Activated naive CD8-positive, alpha-beta T cell (primary cell): ENCODE results near the gene TGM6.

Experiments
- H3K27ac Mint-ChIP-seq: one replicate; pipeline ENCODE4 v1.8.0; 2021; ENCODE audit warnings: mixed read lengths
- H3K27me3 Mint-ChIP-seq: one replicate; pipeline ENCODE4 v1.8.0; 2021; ENCODE audit warnings: mixed read lengths
- H3K36me3 Mint-ChIP-seq: one replicate; pipeline ENCODE4 v1.8.0; 2021; ENCODE audit warnings: mixed read lengths
- H3K4me1 Mint-ChIP-seq: one replicate; pipeline ENCODE4 v1.8.0; 2021; ENCODE audit warnings: low read depth, mixed read lengths
- H3K4me3 Mint-ChIP-seq: one replicate; pipeline ENCODE4 v1.8.0; 2021; ENCODE audit warnings: mild to moderate bottlenecking, mixed read lengths
- H3K9me3 Mint-ChIP-seq: one replicate; pipeline ENCODE4 v1.8.0; 2021; ENCODE audit warnings: low read depth, mixed read lengths

Gene TGM6

DNA sequence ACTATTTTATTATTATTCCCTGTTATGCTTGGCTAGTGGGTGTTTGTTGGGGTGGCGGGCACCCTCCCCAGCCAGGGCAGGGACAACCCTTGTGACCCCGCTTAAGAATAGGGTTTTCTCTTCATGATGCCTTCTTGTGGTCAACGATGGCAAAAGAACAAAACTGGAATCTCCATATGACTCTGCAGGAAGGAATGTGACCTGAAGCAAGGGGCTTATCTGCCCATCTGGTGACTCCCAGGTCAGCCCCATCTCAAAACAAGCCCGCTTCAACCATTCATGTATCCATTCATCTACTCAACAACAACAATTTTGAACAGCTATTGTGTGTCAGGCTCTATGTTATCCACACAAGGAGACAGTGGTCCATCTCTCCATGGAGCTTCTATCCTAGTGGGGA is 30.9 kb upstream of the TGM6 start:
- Mint-ChIP-seq H3K27ac (no peak overlapping the region), H3K27me3 (peaks cover 11% of the 10 kb centered on the region), H3K9me3 (no peaks in the 10 kb centered on the region), H3K36me3 (no peaks in the 10 kb centered on the region), H3K4me1 (peaks cover 3% of the 10 kb centered on the region), H3K4me3 (no peak overlapping the region)

GRCh38 chr20:2350606-2351005 is 30.1 kb upstream of the TGM6 start:
- H3K4me1 Mint-ChIP-seq, result peaks cover 3% of the 10 kb centered on the region
- no peak overlapping the region for H3K4me3 Mint-ChIP-seq
- H3K27ac Mint-ChIP-seq, result no peak overlapping the region
- no peaks in the 10 kb centered on the region for H3K36me3 Mint-ChIP-seq
- peaks cover 11% of the 10 kb centered on the region for H3K27me3 Mint-ChIP-seq
- H3K9me3 Mint-ChIP-seq, result no peaks in the 10 kb centered on the region

DNA sequence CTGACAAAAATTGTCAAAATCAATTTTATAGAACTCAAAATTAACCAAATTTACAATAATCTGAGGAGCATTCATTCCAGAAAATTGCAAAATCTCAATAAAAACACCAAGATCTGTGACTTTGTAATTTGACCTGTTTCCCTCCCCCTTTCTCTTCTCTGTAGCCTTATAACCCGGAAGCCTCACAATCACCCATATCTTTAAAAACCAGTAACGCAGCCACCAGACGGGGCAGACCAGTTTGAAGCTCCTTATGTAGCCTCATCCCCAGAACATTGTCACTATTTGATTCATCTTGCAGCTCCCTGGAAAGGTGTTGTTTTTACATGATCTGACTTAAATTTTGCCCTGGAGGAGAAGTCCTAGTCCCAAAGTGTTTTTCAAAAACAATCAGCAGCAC is 27.5 kb upstream of the TGM6 start:
- Mint-ChIP-seq H3K27ac (no peak overlapping the region), H3K27me3 (peaks cover 7% of the 10 kb centered on the region), H3K4me1 (peaks cover 3% of the 10 kb centered on the region), H3K36me3 (no peaks in the 10 kb centered on the region), H3K9me3 (no peaks in the 10 kb centered on the region), H3K4me3 (no peak overlapping the region)

DNA sequence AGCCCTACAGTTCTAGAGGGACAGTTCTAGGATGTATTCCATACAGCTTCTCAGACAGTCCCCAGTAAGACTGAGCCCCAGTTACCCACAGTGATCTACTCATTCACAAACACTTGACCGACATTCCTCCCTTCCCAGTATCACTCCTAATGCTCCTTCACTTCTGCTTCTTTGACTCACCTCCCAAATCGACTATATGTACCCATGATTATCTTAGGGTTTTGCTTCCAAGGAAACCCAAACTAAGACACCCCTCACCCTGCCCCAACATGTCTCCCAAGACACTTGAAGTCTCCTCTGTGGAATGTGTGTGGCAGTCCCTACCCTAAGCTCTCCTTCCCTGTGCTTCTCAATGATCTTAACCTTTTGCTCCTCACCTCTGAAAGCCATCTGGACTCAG is 23.6 kb upstream of the TGM6 start:
- Mint-ChIP-seq H3K36me3 (no peaks in the 10 kb centered on the region), H3K4me3 (no peak overlapping the region), H3K27ac (no peak overlapping the region), H3K27me3 (peaks cover 9% of the 10 kb centered on the region), H3K9me3 (peaks cover 12% of the 10 kb centered on the region), H3K4me1 (no peaks in the 10 kb centered on the region)

DNA sequence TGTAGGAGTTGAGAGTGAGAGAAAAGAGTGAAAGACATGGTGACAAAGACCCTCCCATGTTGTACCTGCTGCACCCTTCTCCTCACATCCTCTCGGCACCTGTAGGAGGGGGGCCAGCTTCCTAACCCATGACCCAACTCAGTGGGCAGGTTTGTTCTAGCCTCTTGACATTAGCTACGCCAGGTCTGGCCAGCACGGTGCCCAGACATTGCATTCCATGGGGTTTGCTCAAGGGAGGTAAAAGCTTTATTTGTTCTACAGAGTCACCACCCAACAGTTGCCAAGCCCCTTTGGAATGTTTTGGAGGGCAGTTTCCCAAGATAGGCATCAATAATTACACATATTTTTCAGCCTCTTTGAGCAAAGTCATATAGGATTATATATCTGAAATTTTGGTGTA is 22.7 kb upstream of the TGM6 start:
- peaks cover 12% of the 10 kb centered on the region for H3K9me3 Mint-ChIP-seq
- no peaks in the 10 kb centered on the region for H3K4me1 Mint-ChIP-seq
- H3K4me3 Mint-ChIP-seq, result no peak overlapping the region
- H3K27ac Mint-ChIP-seq, result no peak overlapping the region
- H3K36me3 Mint-ChIP-seq, result no peaks in the 10 kb centered on the region
- H3K27me3 Mint-ChIP-seq, result peaks cover 8% of the 10 kb centered on the region

DNA sequence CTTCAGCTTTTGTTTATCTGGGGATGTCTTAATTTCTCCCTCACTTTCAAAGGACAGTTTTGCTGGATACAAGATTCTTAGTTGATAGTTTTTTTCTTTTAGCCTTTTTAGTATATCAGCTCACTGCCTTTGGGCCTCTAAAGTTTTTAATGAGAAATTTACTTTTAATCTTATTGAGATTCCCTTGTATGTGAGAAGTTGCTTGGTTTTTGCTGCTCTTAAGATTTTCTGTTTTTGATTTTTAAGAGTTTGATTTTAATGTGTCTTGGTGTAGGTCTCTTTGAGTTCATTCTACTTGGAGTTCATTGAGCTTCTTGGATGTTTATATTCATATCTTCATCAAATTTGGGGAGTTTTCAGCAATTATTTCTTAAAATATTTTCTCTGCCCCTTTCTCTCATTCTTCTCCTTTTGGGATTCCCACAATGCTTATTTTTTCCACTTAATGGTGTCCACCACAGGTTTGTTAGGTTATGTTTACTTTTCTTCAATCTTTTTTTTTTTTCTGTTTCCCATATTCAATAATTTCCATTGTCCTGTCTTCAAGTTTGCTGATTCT is 19.6 kb upstream of the TGM6 start:
- Mint-ChIP-seq H3K9me3 (peaks cover 12% of the 10 kb centered on the region), H3K27me3 (peaks cover 3% of the 10 kb centered on the region)

DNA sequence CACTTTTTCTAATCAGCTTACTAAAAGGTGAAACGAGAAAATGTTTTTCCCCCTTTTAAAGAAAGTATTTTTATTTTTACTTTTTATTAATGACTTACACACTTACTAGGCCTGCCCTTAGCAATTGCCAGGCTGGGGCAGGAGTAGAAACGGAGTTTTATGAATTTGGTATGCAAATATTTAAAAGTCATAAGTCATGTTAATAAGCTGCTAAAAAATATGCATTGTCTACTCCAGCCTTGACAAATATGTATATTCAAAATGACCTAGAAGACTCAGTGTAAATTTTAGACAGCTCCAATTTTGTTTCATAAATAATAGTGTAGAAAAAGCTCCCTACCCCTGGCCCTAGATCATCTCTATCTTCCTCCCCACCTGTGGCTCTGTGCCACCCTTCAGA is 17.5 kb upstream of the TGM6 start:
- Mint-ChIP-seq H3K27me3 (peaks cover 9% of the 10 kb centered on the region), H3K4me1 (no peaks in the 10 kb centered on the region), H3K4me3 (no peak overlapping the region), H3K9me3 (peaks cover 12% of the 10 kb centered on the region), H3K36me3 (no peaks in the 10 kb centered on the region), H3K27ac (no peak overlapping the region)

More for the DNA sequence above, 19.6 kb upstream of the TGM6 start:
- Mint-ChIP-seq H3K27ac (no peak overlapping the region), H3K4me1 (no peaks in the 10 kb centered on the region), H3K36me3 (no peaks in the 10 kb centered on the region), H3K4me3 (no peak overlapping the region)

GRCh38 chr20:2363587-2363986 is 17.1 kb upstream of the TGM6 start:
- H3K27ac Mint-ChIP-seq, result no peak overlapping the region
- peaks cover 9% of the 10 kb centered on the region for H3K27me3 Mint-ChIP-seq
- H3K9me3 Mint-ChIP-seq, result peaks cover 12% of the 10 kb centered on the region
- H3K4me3 Mint-ChIP-seq, result no peak overlapping the region
- H3K36me3 Mint-ChIP-seq, result no peaks in the 10 kb centered on the region
- no peaks in the 10 kb centered on the region for H3K4me1 Mint-ChIP-seq

- peaks cover 12% of the 10 kb centered on the region for H3K9me3 Mint-ChIP-seq
- no peaks in the 10 kb centered on the region for H3K4me1 Mint-ChIP-seq
- no peak overlapping the region for H3K4me3 Mint-ChIP-seq
- peaks cover 9% of the 10 kb centered on the region for H3K27me3 Mint-ChIP-seq
- H3K27ac Mint-ChIP-seq, result no peak overlapping the region
- H3K36me3 Mint-ChIP-seq, result no peaks in the 10 kb centered on the region
Observed at GRCh38 chr20:2364044-2364443, 16.7 kb upstream of the TGM6 start.

GRCh38 chr20:2365091-2365490 is 15.6 kb upstream of the TGM6 start:
- Mint-ChIP-seq H3K4me3 (no peak overlapping the region), H3K9me3 (peaks cover 12% of the 10 kb centered on the region), H3K27me3 (peaks cover 9% of the 10 kb centered on the region), H3K36me3 (no peaks in the 10 kb centered on the region), H3K4me1 (no peaks in the 10 kb centered on the region), H3K27ac (no peak overlapping the region)

- Mint-ChIP-seq H3K36me3 (no peaks in the 10 kb centered on the region), H3K27me3 (peaks cover 12% of the 10 kb centered on the region), H3K4me3 (no peak overlapping the region), H3K4me1 (no peaks in the 10 kb centered on the region), H3K9me3 (peaks cover 9% of the 10 kb centered on the region), H3K27ac (no peak overlapping the region)
Observed at GRCh38 chr20:2365666-2366065, 15.0 kb upstream of the TGM6 start.

- H3K9me3 Mint-ChIP-seq, result no peaks in the 10 kb centered on the region
- H3K27ac Mint-ChIP-seq, result no peak overlapping the region
- no peaks in the 10 kb centered on the region for H3K4me1 Mint-ChIP-seq
- peaks cover 29% of the 10 kb centered on the region for H3K27me3 Mint-ChIP-seq
- H3K4me3 Mint-ChIP-seq, result no peak overlapping the region
- no peaks in the 10 kb centered on the region for H3K36me3 Mint-ChIP-seq
Observed at GRCh38 chr20:2368621-2369020, 12.1 kb upstream of the TGM6 start.

DNA sequence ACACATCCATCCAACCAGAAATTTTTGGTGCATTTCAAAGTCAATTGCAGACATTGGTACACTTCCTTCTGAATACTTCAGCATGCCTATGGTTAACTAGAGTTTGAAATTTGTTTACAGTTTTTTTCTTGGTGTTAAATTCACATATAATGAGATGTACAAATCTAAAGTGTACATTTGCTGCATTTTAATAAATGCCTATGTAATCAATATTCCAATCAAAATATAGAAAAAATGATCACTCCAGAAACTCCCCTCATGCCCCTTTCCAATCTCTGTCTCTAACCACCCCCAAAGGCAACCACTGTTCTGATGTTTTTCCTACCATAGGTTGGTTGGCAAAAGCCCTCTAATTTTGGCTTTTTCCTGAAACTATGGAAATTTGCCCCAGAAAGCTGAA is 7.6 kb upstream of the TGM6 start:
- H3K4me1 Mint-ChIP-seq, result peaks cover 4% of the 10 kb centered on the region
- H3K4me3 Mint-ChIP-seq, result no peak overlapping the region
- no peak overlapping the region for H3K27ac Mint-ChIP-seq
- peaks cover 31% of the 10 kb centered on the region for H3K27me3 Mint-ChIP-seq
- H3K36me3 Mint-ChIP-seq, result no peaks in the 10 kb centered on the region
- no peaks in the 10 kb centered on the region for H3K9me3 Mint-ChIP-seq

DNA sequence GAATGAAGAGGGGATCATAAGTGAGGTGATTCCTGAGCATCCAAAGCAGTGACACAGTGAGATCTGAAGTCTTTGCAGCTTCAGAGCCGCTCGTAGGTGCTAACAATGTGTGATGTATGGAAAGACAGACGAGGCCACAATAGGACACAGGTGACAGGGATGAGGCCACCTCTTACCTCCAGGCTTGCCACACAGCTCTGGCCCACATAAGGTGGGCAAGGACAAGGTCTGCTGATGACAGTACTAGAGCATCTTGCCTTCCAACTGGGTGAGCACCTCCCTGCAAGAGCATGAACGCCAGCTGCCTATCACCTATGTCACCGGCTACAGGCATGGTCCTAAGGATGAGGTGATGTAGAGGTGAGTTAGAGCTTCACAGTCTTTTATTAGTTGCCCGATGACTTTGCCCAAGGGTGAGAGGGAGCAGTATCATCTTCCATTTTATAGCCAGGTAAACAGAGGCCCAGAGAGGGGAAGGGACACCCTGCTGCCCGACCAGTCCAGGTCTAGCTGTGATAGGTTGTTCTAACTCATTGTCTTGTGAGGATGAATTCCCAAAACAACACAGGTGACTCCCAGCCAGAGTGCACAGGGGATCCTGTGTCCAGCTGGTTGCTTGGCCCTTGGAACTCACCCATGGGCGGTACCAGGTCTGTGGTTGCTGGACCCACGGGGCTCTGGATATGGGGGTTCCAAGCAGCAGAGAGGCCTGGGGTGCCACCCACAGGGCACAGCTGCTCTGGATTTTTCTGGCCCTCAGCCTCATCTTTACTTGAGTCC is 6.2 kb upstream of the TGM6 start:
- Mint-ChIP-seq H3K27ac (no peak overlapping the region), H3K36me3 (no peaks in the 10 kb centered on the region), H3K27me3 (peaks cover 29% of the 10 kb centered on the region), H3K4me3 (no peak overlapping the region), H3K4me1 (peaks cover 17% of the 10 kb centered on the region), H3K9me3 (no peaks in the 10 kb centered on the region)

DNA sequence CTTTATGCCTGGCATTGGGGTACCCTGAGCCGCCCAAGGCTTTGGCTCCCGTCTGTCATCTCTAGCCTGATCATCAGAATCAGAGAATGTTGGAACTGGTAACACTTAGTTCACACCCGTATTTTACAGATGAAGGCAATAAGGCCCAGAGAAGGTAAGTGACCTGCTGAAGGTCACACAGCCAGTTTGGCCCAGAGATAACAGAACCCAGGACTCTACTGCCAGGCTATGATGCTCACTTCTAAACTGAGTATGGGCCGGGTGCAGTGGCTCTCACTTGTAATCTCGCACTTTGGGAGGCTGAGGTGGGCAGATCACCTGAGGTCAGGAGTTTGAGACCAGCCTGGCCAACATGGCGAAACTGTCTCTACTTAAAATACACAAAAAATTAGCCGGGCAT is 1.8 kb upstream of the TGM6 start:
- no peak overlapping the region for H3K4me3 Mint-ChIP-seq
- H3K27me3 Mint-ChIP-seq, result peaks cover 7% of the 10 kb centered on the region
- H3K4me1 Mint-ChIP-seq, result peaks cover 25% of the 10 kb centered on the region
- no peaks in the 10 kb centered on the region for H3K36me3 Mint-ChIP-seq
- H3K9me3 Mint-ChIP-seq, result no peaks in the 10 kb centered on the region
- no peak overlapping the region for H3K27ac Mint-ChIP-seq
